ENCODE data around the gene CXCL9. TPM values are rescaled to one million over a fixed set of nuclear protein-coding genes. Genes with fewer than 3 reads are reported as not detected.

The CXCL9 gene
- total RNA-seq, 1 experiment from 2014 or later, result not detected

DNA sequence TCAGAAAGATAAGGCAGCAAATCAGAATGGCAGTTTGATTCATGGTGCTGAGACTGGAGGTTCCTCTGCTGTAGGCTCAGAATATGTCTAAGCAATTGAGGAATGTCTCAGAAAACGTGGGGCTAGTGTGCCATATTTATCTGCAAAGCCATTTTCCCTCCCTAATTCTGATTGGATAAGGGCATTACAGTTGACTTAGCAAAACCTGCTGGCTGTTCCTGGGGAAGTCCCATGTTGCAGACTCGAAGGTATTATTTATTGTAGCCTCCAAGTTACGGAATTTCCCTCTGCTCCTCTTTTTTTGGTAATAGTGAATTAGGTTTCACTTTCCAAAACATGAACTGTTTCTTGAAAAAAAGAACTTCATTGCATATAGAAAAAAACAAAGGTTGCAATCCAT is 16.1 kb upstream of the CXCL9 start, which contains the start of gene CXCL10:
CXCL10 (minus strand) TSS at position 109 of the 400 bp plus-strand sequence; CDS start at position 43, 66 bp downstream.
- Histone ChIP-seq H3K4me1 (replicated peaks; ENCODE audit: insufficient read depth) (no peaks in the 10 kb centered on the region), H3K4me3 (no peak within 1 kb of the TSS), H3F3A (ENCODE audit: insufficient read depth, low read depth) (no peaks in the 10 kb centered on the region), H3K36me3 (ENCODE audit: low read depth) (no peaks in the 10 kb centered on the region), H3K4me2 (no peak within 1 kb of the TSS), H3K79me2 (ENCODE audit: low read depth) (no peaks in the 10 kb centered on the region), H4K20me1 (ENCODE audit: insufficient read depth) (no peaks in the 10 kb centered on the region), H3K9me2 (ENCODE audit: insufficient read depth) (no peaks in the 10 kb centered on the region; the same call in 1 of the 2 replicates), H3K27me3 (ENCODE audit: insufficient read depth, low read depth) (no peaks in the 10 kb centered on the region), H3K27ac (no peak within 1 kb of the TSS), H3K9me3 (ENCODE audit: insufficient read depth, low read depth) (no peaks in the 10 kb centered on the region), H2AFZ (no peak within 1 kb of the TSS)
- no peak for DNase-seq
- BruUV-seq (replicated peaks), result no TSS peak
- intact Hi-C loops (cut with micrococcal nuclease; ENCODE audit: unreplicated experiment), result no loop called here
- TF ChIP-seq EZH2 (IDR thresholded peaks at IDR 0.05; ENCODE audit: low read depth), result no peak
- no peak for TF ChIP-seq CTCF (conservative IDR thresholded peaks at IDR 0.05)
- ChIA-PET CTCF (no interaction called here), POLR2A (ENCODE audit: unreplicated experiment) (no interaction called here)

GRCh38 chr4:76022677-76023076 is 15.4 kb upstream of the CXCL9 start:
- Histone ChIP-seq H3K9me3 (ENCODE audit: insufficient read depth, low read depth) (no peaks in the 10 kb centered on the region), H3K27me3 (ENCODE audit: insufficient read depth, low read depth) (no peaks in the 10 kb centered on the region), H3K27ac (no peak overlapping the region), H3F3A (ENCODE audit: insufficient read depth, low read depth) (no peaks in the 10 kb centered on the region), H2AFZ (no peak overlapping the region), H3K4me3 (no peak overlapping the region), H3K9me2 (ENCODE audit: insufficient read depth) (no peaks in the 10 kb centered on the region; the same call in 1 of the 2 replicates), H3K4me1 (replicated peaks; ENCODE audit: insufficient read depth) (no peaks in the 10 kb centered on the region), H3K36me3 (ENCODE audit: low read depth) (no peaks in the 10 kb centered on the region), H3K79me2 (ENCODE audit: low read depth) (no peaks in the 10 kb centered on the region), H4K20me1 (ENCODE audit: insufficient read depth) (no peaks in the 10 kb centered on the region), H3K4me2 (no peak overlapping the region)
- ChIA-PET POLR2A (ENCODE audit: unreplicated experiment) (no interaction called here), CTCF (no interaction called here)
- no TSS peak for BruUV-seq (replicated peaks)
- intact Hi-C loops (cut with micrococcal nuclease; ENCODE audit: unreplicated experiment), result no loop called here
- no peak for TF ChIP-seq CTCF (conservative IDR thresholded peaks at IDR 0.05)
- TF ChIP-seq EZH2 (IDR thresholded peaks at IDR 0.05; ENCODE audit: low read depth), result no peak
- no peak for DNase-seq

DNA sequence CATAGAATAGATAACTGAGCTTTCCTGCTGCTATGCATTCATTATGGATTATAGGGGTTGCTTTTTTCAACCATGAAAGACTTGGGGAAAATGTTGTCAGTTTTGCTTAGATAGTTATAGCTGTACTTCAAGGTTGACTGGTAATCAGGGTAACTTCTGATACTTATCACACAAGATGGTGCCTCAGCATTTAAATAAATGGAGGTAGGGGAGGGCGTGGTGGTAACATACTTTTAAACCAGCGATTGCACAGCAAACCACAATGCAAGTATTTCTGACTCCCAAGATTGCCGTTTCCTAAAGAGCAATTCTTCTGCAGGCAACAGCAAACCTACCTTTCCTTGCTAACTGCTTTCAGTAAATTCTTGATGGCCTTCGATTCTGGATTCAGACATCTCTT is 14.7 kb upstream of the CXCL9 start:
- no peak overlapping the region for H3K4me3 ChIP-seq
- no peak for TF ChIP-seq CTCF (conservative IDR thresholded peaks at IDR 0.05)
- TF ChIP-seq EZH2 (IDR thresholded peaks at IDR 0.05; ENCODE audit: low read depth), result no peak
- no peaks in the 10 kb centered on the region for H3K27me3 ChIP-seq (ENCODE audit: insufficient read depth, low read depth)
- no peaks in the 10 kb centered on the region for H3K79me2 ChIP-seq (ENCODE audit: low read depth)
- no peaks in the 10 kb centered on the region for H3K36me3 ChIP-seq (ENCODE audit: low read depth)
- ChIA-PET CTCF (no interaction called here), POLR2A (ENCODE audit: unreplicated experiment) (no interaction called here)
- H3K4me2 ChIP-seq, result no peak overlapping the region
- H3K27ac ChIP-seq, result no peak overlapping the region
- H2AFZ ChIP-seq, result no peak overlapping the region
- DNase-seq, result no peak
- intact Hi-C loops (cut with micrococcal nuclease; ENCODE audit: unreplicated experiment), result no loop called here
- H3K9me2 ChIP-seq (ENCODE audit: insufficient read depth), result no peaks in the 10 kb centered on the region; the same call in 1 of the 2 replicates
- no peaks in the 10 kb centered on the region for H4K20me1 ChIP-seq (ENCODE audit: insufficient read depth)
- H3K9me3 ChIP-seq (ENCODE audit: insufficient read depth, low read depth), result no peaks in the 10 kb centered on the region
- no peaks in the 10 kb centered on the region for H3F3A ChIP-seq (ENCODE audit: insufficient read depth, low read depth)
- BruUV-seq (replicated peaks), result no TSS peak
- no peaks in the 10 kb centered on the region for H3K4me1 ChIP-seq (replicated peaks; ENCODE audit: insufficient read depth)

Data from PC-9 (cell line).